Heart left ventricle (tissue), 16 donors: ENCODE data around the gene TNNC1. TPM values are rescaled to one million over a fixed set of nuclear protein-coding genes. Genes with fewer than 3 reads are reported as not detected.
A peak's percentile ranks its signal among the peaks of the same experiment; 100 is the strongest.

ENCODE experiments used
- ATAC-seq, 4 donors: fragments of 200-7000 bp; cut with Tn5 transposase; one replicate each; pipeline ENCODE4 v1.9.1; 2020 to 2022; ENCODE audit warnings: moderate library complexity in 4 of 4, mild to moderate bottlenecking in 3 of 4, moderate number of reproducible peaks in 1 of 4
- DNase-seq, 5 donors: peaks; one replicate each; pipeline ENCODE4 v3.0.0-alpha.2; 2020
- H3K27ac ChIP-seq, 12 donors: fragments of 200-600 bp; sonication (generic) in 4 of 12; one replicate each; pipeline versions ENCODE4 v1.5.0 to v1.8.0; 2016 to 2022; ENCODE audit warnings: mild to moderate bottlenecking in 2 of 12
- H3K27me3 ChIP-seq, 9 donors: fragments of 200-600 bp; sonication (generic) in 2 of 9; one replicate each; pipeline versions ENCODE4 v1.5.1 to v1.8.0; 2016 to 2022; ENCODE audit warnings: mild to moderate bottlenecking in 3 of 9
- H3K36me3 ChIP-seq, 9 donors: fragments of 200-600 bp; sonication (generic) in 2 of 9; one replicate each; pipeline versions ENCODE4 v1.5.0 to v1.8.0; 2018 to 2022; ENCODE audit warnings: mild to moderate bottlenecking in 2 of 9
- H3K4me1 ChIP-seq, 12 donors: fragments of 200-600 bp; sonication (generic) in 4 of 12; one replicate each; pipeline versions ENCODE4 v1.5.0 to v1.8.0; 2016 to 2022; ENCODE audit warnings: mild to moderate bottlenecking in 3 of 12
- H3K4me3 ChIP-seq, 12 donors: fragments of 200-600 bp; sonication (generic) in 4 of 12; one replicate each; pipeline versions ENCODE4 v1.5.0 to v1.8.0; 2017 to 2022; ENCODE audit warnings: mild to moderate bottlenecking in 9 of 12, moderate library complexity in 4 of 12
- H3K9me3 ChIP-seq, 12 donors: fragments of 200-600 bp; sonication (generic) in 4 of 12; one replicate each; pipeline versions ENCODE4 v1.5.0 to v1.8.0; 2016 to 2022; ENCODE audit warnings: mild to moderate bottlenecking in 1 of 12
- POLR2A ChIP-seq, 2 donors: fragments of 450-650 bp; IDR thresholded peaks; one replicate each; pipeline ENCODE4 v1.6.1; 2017; ENCODE audit warnings: antibody characterized with exemption in 2 of 2, mild to moderate bottlenecking in 2 of 2, moderate library complexity in 2 of 2
- WGBS, 4 donors: extraction: QIAGEN DNeasy Blood & Tissue Kit in 2 of 4; methylation state at CpG; one replicate each; pipeline versions ENCODE4 v1.1.5 to v1.1.7; 2013 to 2018; 5-methylcytosine and 5-hydroxymethylcytosine counted together
- intact Hi-C, 10 donors: fragments of 100-400 bp; cut with DNase I; formaldehyde crosslinking; loops; one replicate each; pipeline versions ENCODE4 v1.11.1 to v1.14.2; 2022
- polyA plus RNA-seq, 2 donors: library from polyadenylated mRNA; stranded (reverse); fragments of 200-250 nt; gene quantifications; one replicate each; pipeline ENCODE4 v1.2.3, GENCODE V29; 2013
- total RNA-seq, 9 donors: library from RNA; depleted of rRNA in 2 of 9; stranded (reverse); fragments of >200 nt in 2 of 9; fragmentation: NEBNext Ultra II Directional in 3 of 9; extraction: Animal tissue kit (Norgen Biotek cat#: 25700) in 3 of 9; gene quantifications; one replicate each; pipeline versions ENCODE4 v1.1.0 to v1.2.4, GENCODE V29; 2016 to 2023
- TF ChIP-seq, protein P1 (sequence below), 12 donors: fragments of 200-600 bp; sonication (generic) in 4 of 12; IDR thresholded peaks; one replicate each; pipeline versions ENCODE4 v1.5.0 to v1.8.0; 2018 to 2022; ENCODE audit warnings: antibody characterized with exemption in 12 of 12, mild to moderate bottlenecking in 5 of 12
- donor health status: ischemic (EF 13 %, LVEDD 7.1; RV severe dilation, severe dysfunction).
- donor health status: healthy with polysubstance abuse.
- donor health status: DM: no; HTN: yes; CAD: no.
- donor health status: DM: no; HTN: no; CAD: no.
- donor health status: ischemic (EF 25% LVEDD 6.9; RV normal size, moderate dysfunction).
- donor health status: ischemic (EF 25% LVEDD 5.7; RV mildly dilated, moderate dysfunction).
- donor health status: healthy.
- donor health status: DM: yes; HTN: yes; CAD: no.
- donor health status: ischemic (EF 35%, LVEDD 5.7; RV mildly dilated, moderate dysfunction).
- donor health status: nonischemic (EF 11% LVEDD 7.7; RV severe dilation, severe dysfunction).
- donor health status: DM: yes; HTN: yes; CAD: no.
- donor health status: PGD.
- donor health status: ischemic (EF 29% LVEDD 5.4; RV normal size, mild dysfunction).
- donor health status: nonischemic (EF 23%, LVEDD 6.1; RV moderate dilation, normal function).

Gene TNNC1
- total and polyA plus RNA-seq, 11 donors: 4,301 to 20,003 (median 8,364) TPM

DNA sequence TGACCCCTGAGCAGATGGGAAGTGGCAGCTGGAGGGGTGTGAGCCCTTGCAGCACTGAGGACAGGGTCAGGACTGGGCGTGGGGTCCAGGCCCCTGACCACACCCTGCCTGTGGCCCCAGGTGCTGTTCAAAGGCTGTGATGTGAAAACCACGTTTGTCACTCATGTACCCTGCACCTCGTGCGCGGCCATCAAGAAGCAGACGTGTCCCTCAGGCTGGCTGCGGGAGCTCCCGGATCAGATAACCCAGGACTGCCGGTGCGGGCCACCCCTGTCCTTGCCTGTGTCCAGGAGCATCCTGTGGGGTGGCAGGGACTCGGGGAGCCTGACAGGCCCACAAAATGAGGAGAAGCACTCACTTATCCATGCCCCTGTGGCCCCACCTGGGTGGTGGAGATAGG lies 47.2 kb upstream of the TNNC1 start:
- Histone ChIP-seq H3K9me3 (no peaks in the 10 kb centered on the region), H3K4me3 (no peak overlapping the region), H3K27ac (no peak overlapping the region), H3K36me3 (peaks cover 0 to 54% (median 0%) of the 10 kb centered on the region in 9 donors), H3K27me3 (no peaks in the 10 kb centered on the region), H3K4me1 (peaks cover 0 to 41% (median 4%) of the 10 kb centered on the region in 12 donors)
- intact Hi-C loops: no loop called here
- 89 to 100% (median 89%) methylated on average over 5 to 11 of the region's 11 CpGs for WGBS, 4 donors
- TF ChIP-seq, protein P1, sequence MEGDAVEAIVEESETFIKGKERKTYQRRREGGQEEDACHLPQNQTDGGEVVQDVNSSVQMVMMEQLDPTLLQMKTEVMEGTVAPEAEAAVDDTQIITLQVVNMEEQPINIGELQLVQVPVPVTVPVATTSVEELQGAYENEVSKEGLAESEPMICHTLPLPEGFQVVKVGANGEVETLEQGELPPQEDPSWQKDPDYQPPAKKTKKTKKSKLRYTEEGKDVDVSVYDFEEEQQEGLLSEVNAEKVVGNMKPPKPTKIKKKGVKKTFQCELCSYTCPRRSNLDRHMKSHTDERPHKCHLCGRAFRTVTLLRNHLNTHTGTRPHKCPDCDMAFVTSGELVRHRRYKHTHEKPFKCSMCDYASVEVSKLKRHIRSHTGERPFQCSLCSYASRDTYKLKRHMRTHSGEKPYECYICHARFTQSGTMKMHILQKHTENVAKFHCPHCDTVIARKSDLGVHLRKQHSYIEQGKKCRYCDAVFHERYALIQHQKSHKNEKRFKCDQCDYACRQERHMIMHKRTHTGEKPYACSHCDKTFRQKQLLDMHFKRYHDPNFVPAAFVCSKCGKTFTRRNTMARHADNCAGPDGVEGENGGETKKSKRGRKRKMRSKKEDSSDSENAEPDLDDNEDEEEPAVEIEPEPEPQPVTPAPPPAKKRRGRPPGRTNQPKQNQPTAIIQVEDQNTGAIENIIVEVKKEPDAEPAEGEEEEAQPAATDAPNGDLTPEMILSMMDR (IDR thresholded peaks at IDR 0.05): no peak
- TF ChIP-seq POLR2A (IDR thresholded peaks at IDR 0.05): no peak
- ATAC-seq (no peak), DNase-seq (no peak)

- Histone ChIP-seq H3K36me3 (peaks cover 0 to 29% (median 0%) of the 10 kb centered on the region in 9 donors), H3K4me1 (peaks cover 0 to 66% (median 16%) of the 10 kb centered on the region in 12 donors), H3K9me3 (no peaks in the 10 kb centered on the region), H3K27ac (peak overlapping the region in 5 of 12 donors; percentile 23 to 94 (median 34)), H3K4me3 (peak overlapping the region in 3 of 12 donors; percentile 1 to 69 (median 64)), H3K27me3 (no peaks in the 10 kb centered on the region)
- ATAC-seq (peak in 3 of 4 donors; percentile 28 to 48 (median 36)), DNase-seq (peak; percentile 46 to 79 (median 64))
- WGBS, 4 donors: 79 to 87% (median 80%) methylated on average over 24 of the region's 24 CpGs
- TF ChIP-seq POLR2A (IDR thresholded peaks at IDR 0.05): no peak
- TF ChIP-seq, protein P1 (IDR thresholded peaks at IDR 0.05): no peak
- intact Hi-C loops: loop anchor here in 1 of 10 donors (5.0 kb wide), 1 partner anchor 34 kb away; the partner anchor contains the start of gene NT5DC2
Observed at GRCh38 chr3:52498137-52499054, 44.6 kb upstream of the TNNC1 start.

GRCh38 chr3:52495777-52496602 lies 42.1 kb upstream of the TNNC1 start:
- H3K27me3 ChIP-seq: no peaks in the 10 kb centered on the region
- 52 to 68% (median 61%) methylated on average over 8 to 16 of the region's 16 CpGs for WGBS, 4 donors
- intact Hi-C loops: loop anchor here in 1 of 10 donors (5.0 kb wide), 1 partner anchor 36 kb away; the partner anchor contains the start of gene NT5DC2
- peak in 3 of 4 donors; percentile 33 to 48 (median 45) for ATAC-seq
- DNase-seq: peak in 1 of 5 donors; percentile 65
- H3K9me3 ChIP-seq: no peaks in the 10 kb centered on the region
- no peak for TF ChIP-seq POLR2A (IDR thresholded peaks at IDR 0.05)
- TF ChIP-seq, protein P1 (IDR thresholded peaks at IDR 0.05): no peak
- peak overlapping the region in 11 of 12 donors; percentile 47 to 94 (median 80) for H3K27ac ChIP-seq
- H3K4me1 ChIP-seq: peaks cover 3 to 90% (median 25%) of the 10 kb centered on the region in 12 donors
- peak overlapping the region; percentile 23 to 72 (median 52) for H3K4me3 ChIP-seq
- H3K36me3 ChIP-seq: peaks cover 0 to 34% (median 21%) of the 10 kb centered on the region in 9 donors
